DMS114 treated with DMSO at 0.1 percent for 48 hours (cell line): ENCODE measurements around the gene AKAP13.
"Not testable (repeated sequence)": the region's sequence is repeated elsewhere in the genome, so short reads cannot be mapped to it uniquely, and the experiment has no call there.

ENCODE experiments used
- DNase-seq: peaks from one replicate; lab custom pipeline; 2025; ENCODE audit not compliant: unreplicated experiment; lab: John Stamatoyannopoulos, UW

Gene AKAP13

GRCh38 chr15:85558848-85559247, 178.4 kb downstream of the AKAP13 start:
- DNase-seq: no peak

- DNase-seq: no peak
Measured at GRCh38 chr15:85559530-85559929, 179.1 kb downstream of the AKAP13 start.

GRCh38 chr15:85562824-85563223, 182.4 kb downstream of the AKAP13 start:
- no peak for DNase-seq

GRCh38 chr15:85563328-85563727, 182.9 kb downstream of the AKAP13 start:
- no peak for DNase-seq

GRCh38 chr15:85563731-85564130, 183.3 kb downstream of the AKAP13 start:
- DNase-seq: no peak

- DNase-seq: no peak
Measured at GRCh38 chr15:85564686-85565085, 184.3 kb downstream of the AKAP13 start.

- no peak for DNase-seq
Measured at GRCh38 chr15:85568261-85568808, 187.9 kb downstream of the AKAP13 start.

GRCh38 chr15:85570336-85570735, 189.9 kb downstream of the AKAP13 start:
- no peak for DNase-seq

- DNase-seq: no peak
Measured at GRCh38 chr15:85571780-85572179, 191.4 kb downstream of the AKAP13 start.

GRCh38 chr15:85576392-85576791, 196.0 kb downstream of the AKAP13 start:
- no peak for DNase-seq

- DNase-seq: no peak
Measured at GRCh38 chr15:85578941-85579701, 198.7 kb downstream of the AKAP13 start.

GRCh38 chr15:85579957-85580694, 199.7 kb downstream of the AKAP13 start:
- no peak for DNase-seq

- DNase-seq: no peak
Measured at GRCh38 chr15:85580879-85581278, 200.5 kb downstream of the AKAP13 start.

- no peak for DNase-seq
Measured at GRCh38 chr15:85581495-85581894, 201.1 kb downstream of the AKAP13 start.

- DNase-seq: no peak
Measured at GRCh38 chr15:85582131-85583079, 202.0 kb downstream of the AKAP13 start.

- DNase-seq: no peak
Measured at GRCh38 chr15:85583442-85583841, 203.0 kb downstream of the AKAP13 start.

- no peak for DNase-seq
Measured at GRCh38 chr15:85583923-85584390, 203.6 kb downstream of the AKAP13 start.

GRCh38 chr15:85584872-85585271, 204.5 kb downstream of the AKAP13 start:
- no peak for DNase-seq

GRCh38 chr15:85586196-85586595, 205.8 kb downstream of the AKAP13 start:
- DNase-seq: not testable (repeated sequence)

GRCh38 chr15:85587707-85588411, 207.5 kb downstream of the AKAP13 start:
- no peak for DNase-seq
